GM21529 (cell line): ENCODE data around the gene RAP1GAP.

Experiments
- ATAC-seq: cut with Tn5 transposase; IDR thresholded peaks from one replicate; pipeline ENCODE4 v1.9.1; 2021; ENCODE audit not compliant: unreplicated experiment

The RAP1GAP gene

DNA sequence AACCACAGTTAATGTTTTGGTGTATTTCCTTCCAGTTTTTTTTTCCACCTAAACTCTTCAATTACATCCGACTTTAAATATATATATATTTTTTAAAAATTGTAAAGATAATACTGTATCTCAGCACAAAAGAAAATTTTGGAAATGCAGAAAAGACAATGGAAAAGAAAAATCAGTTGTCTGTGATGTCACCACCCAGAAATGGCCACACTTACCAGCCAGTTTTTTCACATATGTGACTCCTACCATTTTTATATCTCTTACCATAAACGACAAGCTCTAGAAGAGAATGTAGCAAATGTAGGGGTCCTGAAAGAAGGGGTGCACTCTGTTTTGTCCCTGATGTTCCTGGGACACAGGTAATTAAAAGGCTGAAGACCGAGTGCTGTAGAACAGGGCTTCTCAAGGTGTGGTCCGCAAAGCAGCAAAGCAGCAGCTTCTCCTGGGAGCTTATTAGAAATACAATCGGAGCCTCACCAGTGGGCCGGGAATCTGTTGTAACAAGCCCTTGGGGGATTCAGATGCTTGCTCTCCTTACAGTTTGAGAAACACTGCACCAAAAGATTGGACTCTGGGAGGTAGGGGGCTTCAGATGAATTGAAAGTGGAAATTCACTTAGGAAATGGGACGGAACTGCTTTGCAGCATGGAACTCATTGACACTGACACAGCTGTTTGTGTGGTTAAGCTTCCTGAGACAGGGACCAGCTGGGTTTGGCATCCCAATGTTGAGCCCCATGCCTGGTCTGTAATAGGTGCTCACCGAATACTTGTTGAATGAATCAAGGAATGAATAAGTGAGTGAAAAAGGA lies 115.8 kb downstream of the RAP1GAP start:
- ATAC-seq: no peak

DNA sequence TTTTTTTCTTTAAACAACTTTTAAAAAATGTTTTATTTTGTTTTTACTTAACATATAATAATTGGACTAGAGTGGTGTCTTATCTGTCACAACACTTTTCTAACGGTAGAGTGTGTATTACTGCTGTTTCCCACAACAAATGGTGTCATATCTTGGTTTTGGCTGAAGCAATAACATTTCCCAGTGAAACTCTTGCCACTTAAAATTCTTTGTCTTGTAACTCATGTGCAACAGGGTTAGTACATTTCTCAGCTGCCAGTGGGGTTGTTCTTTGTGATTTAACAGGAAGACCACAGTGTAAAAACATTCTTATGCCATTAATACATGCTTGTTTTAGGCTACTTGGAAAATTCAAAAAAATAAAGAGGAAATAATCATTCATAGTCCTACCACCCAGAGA lies 116.4 kb downstream of the RAP1GAP start:
- no peak for ATAC-seq

GRCh38 chr1:21550866-21551475 lies 118.2 kb downstream of the RAP1GAP start:
- no peak for ATAC-seq

DNA sequence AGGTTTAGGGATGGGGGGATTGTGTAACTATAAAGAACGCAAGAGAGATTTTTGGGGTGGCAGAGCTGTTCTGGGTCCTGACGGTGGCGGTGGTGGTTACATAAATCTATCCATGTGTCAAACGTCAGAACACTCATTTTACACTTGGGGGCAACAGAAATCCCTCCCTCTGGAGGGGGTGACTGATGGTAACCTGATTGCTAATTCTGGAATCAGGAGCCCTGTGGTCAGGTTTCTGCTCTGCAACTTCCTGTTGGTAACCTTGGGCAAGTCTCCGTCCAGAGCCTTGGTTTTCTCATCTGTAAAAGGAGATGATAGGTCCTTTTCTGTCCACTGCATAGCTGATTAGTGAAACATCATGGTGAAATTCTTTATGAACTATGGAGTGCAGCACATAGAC lies 119.1 kb downstream of the RAP1GAP start:
- ATAC-seq: no peak

DNA sequence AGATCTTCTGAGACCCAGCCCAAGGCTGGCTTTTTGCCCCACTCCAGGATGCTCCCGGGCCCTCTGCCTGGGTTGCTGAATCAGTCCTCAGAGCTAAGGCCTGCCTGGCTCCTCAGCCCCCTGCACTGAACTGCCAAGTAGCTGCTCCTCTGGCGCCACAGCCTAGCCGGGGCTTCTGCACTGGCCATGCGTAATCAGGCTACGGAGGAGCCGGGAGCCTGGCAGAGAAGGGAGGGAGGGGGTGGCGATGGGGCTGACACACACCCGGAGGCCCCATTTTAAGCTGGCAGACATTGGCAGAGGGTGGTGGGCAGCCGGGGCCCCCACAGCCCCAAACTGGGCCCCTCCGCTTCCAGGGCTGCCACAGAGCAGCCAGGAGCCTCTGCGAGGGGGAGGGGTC lies 121.3 kb downstream of the RAP1GAP start:
- ATAC-seq: no peak
